Breast epithelium (tissue), 3 donors: ENCODE measurements around the gene RGL1.

Experiments
- POLR2A ChIP-seq: fragments of 450-650 bp; IDR thresholded peaks from one replicate; pipeline ENCODE4 v1.6.1; 2016; ENCODE audit warnings: antibody characterized with exemption, mild to moderate bottlenecking, moderate library complexity
- POLR2AphosphoS5 ChIP-seq, 3 donors: sonication (generic); formaldehyde crosslinking; IDR thresholded peaks; one replicate each; pipeline ENCODE4 v1.6.1; 2017; ENCODE audit warnings: antibody characterized with exemption in 3 of 3
- TF ChIP-seq, protein P1 (sequence below), 3 donors: fragments of 450-650 bp; IDR thresholded peaks; one replicate each; pipeline ENCODE4 v1.5.1; 2016 to 2017; ENCODE audit warnings: antibody characterized with exemption in 3 of 3, mild to moderate bottlenecking in 3 of 3, moderate library complexity in 3 of 3

DNA sequence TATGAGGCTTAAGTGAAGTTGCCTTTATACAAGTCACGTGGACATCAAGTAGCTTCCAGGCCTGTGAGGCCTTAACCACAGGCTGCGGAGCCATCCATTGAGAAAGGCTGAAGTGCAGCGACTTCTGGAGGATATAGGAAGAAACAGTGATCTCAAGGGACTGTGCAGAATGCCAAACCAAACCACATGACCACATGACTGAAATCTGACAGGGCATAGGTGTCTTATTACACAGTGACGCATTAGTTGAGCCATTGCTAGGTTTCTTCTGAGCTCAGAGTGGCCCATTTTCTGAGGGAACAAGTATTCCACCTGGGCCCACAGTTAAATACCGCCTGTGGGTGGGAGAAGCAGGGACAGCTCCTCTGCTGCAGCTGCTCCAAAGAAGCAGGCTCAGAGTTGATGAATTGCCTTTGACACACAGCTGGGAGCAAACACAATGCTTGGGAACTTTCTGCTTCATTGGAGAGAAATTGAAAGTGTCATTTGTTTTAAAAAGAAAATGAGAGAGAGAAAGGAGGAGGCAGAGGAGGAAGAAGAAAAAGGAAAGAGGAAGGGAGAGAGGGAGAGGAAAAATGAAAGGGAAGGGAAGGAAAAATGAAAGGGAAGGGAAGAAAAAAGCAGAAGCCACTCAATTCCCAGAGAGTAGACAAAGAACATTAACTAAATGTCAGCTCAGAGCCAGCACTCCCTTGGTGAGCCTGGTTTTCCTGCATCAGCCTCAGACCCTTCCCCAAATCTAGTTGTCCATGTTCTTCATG, 138.2 kb downstream of the RGL1 start:
- TF ChIP-seq, protein P1, sequence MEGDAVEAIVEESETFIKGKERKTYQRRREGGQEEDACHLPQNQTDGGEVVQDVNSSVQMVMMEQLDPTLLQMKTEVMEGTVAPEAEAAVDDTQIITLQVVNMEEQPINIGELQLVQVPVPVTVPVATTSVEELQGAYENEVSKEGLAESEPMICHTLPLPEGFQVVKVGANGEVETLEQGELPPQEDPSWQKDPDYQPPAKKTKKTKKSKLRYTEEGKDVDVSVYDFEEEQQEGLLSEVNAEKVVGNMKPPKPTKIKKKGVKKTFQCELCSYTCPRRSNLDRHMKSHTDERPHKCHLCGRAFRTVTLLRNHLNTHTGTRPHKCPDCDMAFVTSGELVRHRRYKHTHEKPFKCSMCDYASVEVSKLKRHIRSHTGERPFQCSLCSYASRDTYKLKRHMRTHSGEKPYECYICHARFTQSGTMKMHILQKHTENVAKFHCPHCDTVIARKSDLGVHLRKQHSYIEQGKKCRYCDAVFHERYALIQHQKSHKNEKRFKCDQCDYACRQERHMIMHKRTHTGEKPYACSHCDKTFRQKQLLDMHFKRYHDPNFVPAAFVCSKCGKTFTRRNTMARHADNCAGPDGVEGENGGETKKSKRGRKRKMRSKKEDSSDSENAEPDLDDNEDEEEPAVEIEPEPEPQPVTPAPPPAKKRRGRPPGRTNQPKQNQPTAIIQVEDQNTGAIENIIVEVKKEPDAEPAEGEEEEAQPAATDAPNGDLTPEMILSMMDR (IDR thresholded peaks at IDR 0.05), result no peak
- TF ChIP-seq POLR2AphosphoS5 (IDR thresholded peaks at IDR 0.05) (no peak), POLR2A (no peak)
